GM21576 (cell line): Measurements from ENCODE around the gene ZBTB18.

Source experiments
- ATAC-seq: cut with Tn5 transposase; IDR thresholded peaks from one replicate; pipeline ENCODE4 v1.9.1; 2021; ENCODE audit warnings: mild to moderate bottlenecking, moderate library complexity; ENCODE audit not compliant: unreplicated experiment

ZBTB18 gene

DNA sequence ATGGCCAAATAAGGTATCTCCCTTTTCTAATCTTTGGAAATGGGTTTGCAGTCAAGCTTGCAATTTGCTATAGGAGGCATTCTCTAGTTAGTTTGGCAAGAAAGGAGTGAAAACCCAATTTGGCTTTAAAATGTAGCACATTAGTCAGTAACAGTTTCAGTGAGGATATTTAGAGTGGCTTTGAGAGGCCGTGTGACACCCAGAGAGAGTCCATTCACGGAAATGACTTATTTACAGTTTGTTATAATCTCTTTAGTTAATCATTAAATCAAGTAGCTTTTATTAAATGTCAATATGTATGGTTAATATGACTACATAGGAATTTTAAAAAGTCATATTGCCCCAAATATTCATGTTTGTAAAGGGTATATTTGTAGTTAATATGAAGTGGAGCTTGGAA, 9.6 kb downstream of the ZBTB18 start:
- no peak for ATAC-seq

- no peak for ATAC-seq
These were observed 11.2 kb downstream of the ZBTB18 start for GRCh38 chr1:244062156-244062725.

DNA sequence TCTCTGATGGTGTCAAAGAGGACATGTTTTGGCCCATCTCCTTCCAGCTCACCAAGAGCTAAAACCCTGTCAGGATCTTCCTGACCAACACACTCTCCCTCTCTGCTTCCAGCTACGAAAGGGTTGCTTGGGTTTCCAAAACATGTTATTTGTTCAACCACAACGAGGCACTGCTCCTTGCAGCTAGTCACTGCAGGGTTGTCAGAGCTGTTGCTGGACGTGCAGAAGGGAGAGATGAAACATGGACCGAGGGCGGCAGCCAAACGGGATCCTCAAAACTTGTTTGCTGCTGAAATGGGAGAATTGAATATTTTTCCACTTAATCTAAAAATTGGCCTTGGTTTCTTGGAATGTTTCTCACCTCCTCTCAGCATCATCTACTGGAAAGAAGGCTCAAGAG, 12.4 kb downstream of the ZBTB18 start:
- ATAC-seq = no peak

GRCh38 chr1:244064621-244065020, 13.5 kb downstream of the ZBTB18 start:
- no peak for ATAC-seq

DNA sequence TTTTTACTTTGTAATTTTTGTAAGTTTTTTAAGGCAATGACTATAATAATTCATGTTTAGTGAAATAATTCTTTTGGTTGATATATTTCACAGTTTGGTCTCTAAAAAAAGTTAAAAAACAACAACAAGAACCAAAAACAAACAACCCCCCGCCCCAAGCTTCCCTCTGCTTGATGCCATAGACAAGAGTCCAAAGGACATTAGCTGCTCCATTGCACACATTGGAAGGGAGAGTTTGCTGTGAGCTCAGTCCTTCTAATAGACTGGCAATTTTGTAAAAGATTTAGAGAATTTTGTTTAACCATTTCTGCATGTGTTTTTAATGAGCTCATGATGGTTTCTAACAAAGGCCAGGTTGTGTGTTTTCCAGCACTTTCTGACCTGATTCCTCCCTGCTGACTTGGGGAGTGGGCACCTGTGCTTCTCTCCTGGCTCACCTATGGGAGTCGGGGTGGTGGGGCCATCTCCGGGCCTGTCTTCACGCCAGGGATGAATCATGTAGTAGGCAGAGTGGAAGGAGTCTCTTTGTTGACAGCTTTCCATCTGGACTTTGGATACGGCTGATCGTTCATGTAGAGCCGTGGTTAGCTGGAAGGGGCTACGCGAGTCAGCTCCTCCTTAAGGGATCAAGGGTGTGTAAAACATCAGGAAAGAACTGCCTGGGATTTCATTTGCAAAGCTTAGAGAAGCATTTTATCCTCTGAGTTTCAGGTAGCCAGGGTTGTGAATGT, 14.1 kb downstream of the ZBTB18 start:
- no peak for ATAC-seq

GRCh38 chr1:244065960-244066388, 14.9 kb downstream of the ZBTB18 start:
- no peak for ATAC-seq

DNA sequence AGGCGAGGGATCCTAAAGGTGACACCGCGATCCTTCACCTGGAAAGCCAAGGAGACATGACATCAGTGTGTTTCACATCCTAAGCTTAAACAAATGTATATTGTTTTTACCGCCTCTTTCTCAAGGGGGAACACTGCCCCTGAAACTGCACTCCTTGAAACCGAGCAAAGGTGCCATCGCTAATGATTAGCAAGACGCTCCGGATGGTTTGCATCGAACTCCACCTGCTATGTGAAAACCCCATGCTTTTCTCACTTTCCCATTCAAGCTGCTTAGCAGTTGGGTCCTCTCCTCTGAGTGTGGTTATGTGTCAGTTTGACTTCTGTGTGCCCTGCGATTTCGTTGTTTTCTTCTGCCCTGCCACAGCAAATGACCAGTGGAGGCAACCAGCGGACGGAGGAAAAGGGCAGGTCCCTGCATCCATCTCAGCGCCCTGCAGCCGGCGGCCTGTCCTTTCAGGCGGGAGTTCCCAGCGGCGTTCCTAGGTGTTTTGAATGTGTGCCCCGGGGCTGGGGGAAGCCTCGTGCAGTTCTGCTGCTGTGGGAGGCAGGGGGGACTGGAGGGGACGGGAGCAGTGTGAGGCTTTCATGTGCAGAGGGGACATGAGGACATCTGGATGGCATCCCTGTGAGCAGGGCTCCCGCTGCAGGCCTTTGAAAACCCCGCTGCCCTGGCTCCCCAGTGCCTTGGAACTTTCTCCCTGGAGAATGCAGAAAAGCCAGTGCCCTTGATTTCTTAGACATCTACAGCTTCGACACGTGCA, 16.1 kb downstream of the ZBTB18 start:
- ATAC-seq = no peak

GRCh38 chr1:244067893-244068292, 16.8 kb downstream of the ZBTB18 start:
- ATAC-seq = no peak

GRCh38 chr1:244068567-244068966, 17.5 kb downstream of the ZBTB18 start:
- ATAC-seq = no peak

GRCh38 chr1:244069326-244069898, 18.3 kb downstream of the ZBTB18 start:
- no peak for ATAC-seq

DNA sequence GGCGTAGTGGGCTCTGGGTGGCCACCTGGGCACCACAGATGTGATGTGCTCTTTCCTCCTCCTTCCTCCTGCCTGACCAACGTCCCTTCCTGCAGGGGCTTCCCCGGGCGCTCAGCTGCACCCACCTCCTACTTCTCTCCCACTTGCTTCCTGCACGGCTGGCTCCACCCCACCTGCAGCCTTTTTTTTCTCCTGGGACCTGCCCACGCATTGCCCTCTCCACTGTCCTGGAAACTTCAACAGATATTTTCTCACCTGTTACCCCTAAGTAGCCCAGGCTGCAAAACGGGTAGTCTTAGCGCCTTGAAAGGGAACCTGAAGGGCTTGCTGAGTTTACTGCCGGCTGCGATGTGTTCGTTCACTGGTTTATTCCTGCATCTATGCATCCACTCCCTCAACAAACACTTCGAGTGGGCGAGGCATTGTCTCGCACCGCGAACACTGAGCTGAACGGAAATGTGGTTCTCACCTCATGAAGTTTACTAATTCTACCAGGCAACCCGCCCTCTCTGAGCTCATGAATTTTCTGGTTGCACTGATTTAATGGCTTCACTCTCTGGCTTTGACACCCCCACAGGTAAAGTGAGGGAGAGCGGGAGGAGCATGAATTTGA, 23.6 kb downstream of the ZBTB18 start:
- ATAC-seq = peak; percentile 51

DNA sequence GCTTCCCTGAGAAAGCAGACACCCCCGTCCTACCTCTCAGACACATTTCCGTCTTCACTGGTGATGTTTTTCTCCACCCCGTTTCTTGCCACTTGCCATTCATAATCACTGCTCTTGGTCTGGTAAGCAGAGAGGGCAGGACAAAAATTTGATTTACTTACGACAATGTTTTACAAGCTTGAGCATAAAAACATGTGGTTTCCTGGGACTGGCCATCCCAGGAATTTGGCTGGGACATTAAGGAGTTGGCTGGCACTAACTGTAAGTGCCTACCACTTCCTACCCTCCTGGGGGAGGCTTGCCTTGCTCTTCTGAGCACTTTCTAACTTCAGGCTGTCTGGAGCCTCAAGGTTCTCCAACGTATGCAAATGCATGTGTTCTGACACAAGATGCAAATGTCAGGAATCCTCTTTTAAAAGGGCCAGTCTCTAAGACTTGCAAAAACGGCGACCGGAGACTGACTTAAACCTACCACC, 24.2 kb downstream of the ZBTB18 start:
- ATAC-seq = peak; percentile 39

DNA sequence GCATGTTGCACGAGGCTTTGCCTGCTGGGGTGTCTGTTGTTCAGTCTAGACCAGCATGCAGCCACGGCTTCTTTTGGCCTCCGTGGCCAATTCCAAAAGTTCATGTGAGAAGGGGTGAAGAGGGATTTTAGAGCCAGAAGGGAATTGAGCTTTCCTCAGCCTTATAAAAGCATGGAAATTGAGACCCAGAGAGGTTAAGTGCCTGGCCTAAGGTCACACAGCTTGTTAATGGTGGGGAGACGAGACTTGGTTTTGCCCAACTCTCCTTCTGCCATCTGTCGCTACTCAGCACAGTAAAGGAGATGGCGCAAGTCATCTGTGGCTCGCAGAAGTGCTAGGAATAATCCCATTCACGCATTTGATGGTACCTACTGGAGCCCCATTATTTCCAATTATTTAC, 25.7 kb downstream of the ZBTB18 start:
- ATAC-seq = no peak

DNA sequence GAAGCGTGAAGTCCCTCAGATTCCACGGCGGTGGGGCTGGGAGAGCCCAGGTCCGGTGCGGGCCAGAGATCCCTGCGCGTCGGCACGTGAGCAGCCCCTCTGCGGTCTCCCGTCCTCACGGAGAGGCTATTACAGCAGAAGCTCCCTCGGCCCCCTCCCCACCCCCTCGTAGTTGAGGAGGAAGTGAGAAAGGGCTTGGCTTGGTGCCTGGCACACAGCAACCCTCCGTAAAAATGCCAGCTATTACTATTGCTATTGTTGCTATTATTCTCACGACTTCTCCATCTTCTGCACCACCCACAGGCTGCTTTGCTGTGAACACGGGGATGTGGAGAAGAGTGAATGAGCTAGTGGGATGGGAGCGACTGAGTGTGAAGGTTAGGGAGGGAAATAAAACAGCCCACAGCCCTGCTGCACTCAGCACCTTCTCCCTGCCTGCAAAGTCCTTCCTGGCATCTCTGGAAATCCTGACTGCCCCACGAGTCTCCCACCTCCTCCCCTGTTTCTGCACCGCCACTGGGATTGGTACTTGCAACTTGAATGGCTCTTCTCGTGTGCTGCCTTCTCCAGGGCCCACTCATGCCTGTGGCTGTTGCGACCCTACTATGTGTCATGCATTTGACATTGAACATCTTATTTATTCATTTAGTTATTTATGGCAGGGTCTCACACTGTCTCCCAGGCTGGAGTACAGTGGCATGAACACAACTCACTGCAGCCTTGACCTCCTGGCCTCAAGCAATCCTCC, 26.6 kb downstream of the ZBTB18 start:
- ATAC-seq = peak; percentile 34

DNA sequence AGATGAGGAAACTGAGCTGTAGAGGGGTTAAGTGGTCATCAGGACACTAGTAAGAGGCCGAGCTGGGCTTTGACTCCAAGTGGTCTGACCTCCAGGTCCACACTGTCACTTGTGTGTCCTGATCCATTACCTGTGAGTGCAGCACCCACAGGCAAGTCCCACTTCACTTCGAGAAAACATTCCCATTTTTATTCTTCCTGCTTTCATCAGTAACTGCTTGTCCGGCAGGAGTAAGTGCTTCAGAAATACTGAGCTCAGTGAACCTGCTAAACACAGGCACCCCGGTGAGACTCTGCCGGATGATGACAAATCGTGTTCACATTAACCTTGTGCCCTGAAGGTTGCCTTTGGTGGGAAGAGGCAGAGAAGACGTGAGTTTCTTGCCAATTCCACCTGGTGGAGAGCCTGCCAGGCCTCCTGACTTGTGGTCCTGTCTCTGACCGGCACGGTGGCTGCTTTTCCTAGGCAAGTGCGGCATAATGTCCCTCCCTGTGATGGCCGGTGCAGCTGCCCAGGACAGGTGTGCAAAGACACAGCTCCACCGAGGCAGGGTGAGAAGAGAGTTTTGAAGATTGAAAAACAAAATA, 29.4 kb downstream of the ZBTB18 start:
- ATAC-seq = no peak

- no peak for ATAC-seq
These were observed 31.9 kb downstream of the ZBTB18 start for GRCh38 chr1:244082969-244083368.

GRCh38 chr1:244083383-244083943, 32.4 kb downstream of the ZBTB18 start:
- ATAC-seq = no peak

DNA sequence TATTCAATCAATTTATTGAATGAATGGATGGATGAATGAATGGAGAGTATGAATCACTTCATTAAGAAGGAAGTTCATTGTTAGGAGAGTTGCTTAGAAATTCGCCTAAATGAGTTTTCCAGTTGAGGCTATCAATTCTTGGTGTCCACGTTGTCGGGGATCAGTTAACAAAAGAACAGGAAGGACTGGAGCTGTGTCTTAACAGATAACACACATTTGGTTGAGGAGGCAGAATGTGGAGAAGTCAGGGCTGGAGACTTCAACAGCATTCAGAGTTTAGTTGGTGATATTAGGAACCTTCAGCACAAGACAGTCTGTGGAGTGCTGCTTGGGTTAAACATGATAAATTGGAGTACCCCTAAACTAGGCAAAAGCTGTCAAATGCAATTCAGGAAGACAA, 33.7 kb downstream of the ZBTB18 start:
- ATAC-seq = no peak

- no peak for ATAC-seq
These were observed 34.8 kb downstream of the ZBTB18 start for GRCh38 chr1:244085891-244086290.
